GM10266 (cell line): ENCODE results near the gene CCT7.

Source experiments
- DNase-seq: peaks from one replicate; pipeline ENCODE4 v3.0.0; 2012; ENCODE audit errors: extremely low spot score
- CTCF ChIP-seq: IDR thresholded peaks from 2 replicates; pipeline ENCODE4 v1.5.1; 2012; ENCODE audit warnings: mild to moderate bottlenecking, low read depth; ENCODE audit not compliant: control insufficient read depth, insufficient read depth; ENCODE audit errors: missing control alignments

Gene CCT7

GRCh38 chr2:73252238-73253027 lies 18.3 kb downstream of the CCT7 start:
- TF ChIP-seq CTCF: no peak
- DNase-seq: no peak

- no peak for DNase-seq
- TF ChIP-seq CTCF: no peak
Observed at GRCh38 chr2:73253400-73253799, 19.3 kb downstream of the CCT7 start.

- no peak for DNase-seq
- TF ChIP-seq CTCF: no peak
Observed at GRCh38 chr2:73253901-73254300, 19.8 kb downstream of the CCT7 start.

- DNase-seq: no peak
- TF ChIP-seq CTCF: no peak
Observed at GRCh38 chr2:73254343-73255006, 20.4 kb downstream of the CCT7 start.

- no peak for DNase-seq
- TF ChIP-seq CTCF: no peak
Observed at GRCh38 chr2:73255007-73255644, 21.0 kb downstream of the CCT7 start.

- DNase-seq: no peak
Observed at GRCh38 chr2:73255907-73256617, 22.0 kb downstream of the CCT7 start.

More at GRCh38 chr2:73255907-73256617, 22.0 kb downstream of the CCT7 start:
- no peak for TF ChIP-seq CTCF
